Activated CD4-positive, alpha-beta T cell treated with anti-CD3 and anti-CD28 coated beads, Interleukin-2, amount 10 ng/mL, durations not matched to agents 24 days and 14 days (primary cell): ENCODE results near the gene CRACR2A. TPM values are rescaled to one million over a fixed set of nuclear protein-coding genes. Genes with fewer than 3 reads are reported as not detected.

Experiments used
- DNase-seq: peaks from one replicate; pipeline ENCODE4 v3.0.0; 2022
- H3K27ac Mint-ChIP-seq: one replicate; pipeline ENCODE4 v1.8.0; 2022; ENCODE audit warnings: mild to moderate bottlenecking, mixed read lengths
- H3K27me3 Mint-ChIP-seq: one replicate; pipeline ENCODE4 v1.8.0; 2022; ENCODE audit warnings: mixed read lengths
- H3K36me3 Mint-ChIP-seq: one replicate; pipeline ENCODE4 v1.8.0; 2022; ENCODE audit warnings: low read depth, mild to moderate bottlenecking, mixed read lengths
- H3K4me1 Mint-ChIP-seq: one replicate; pipeline ENCODE4 v1.8.0; 2021; ENCODE audit warnings: mixed read lengths
- H3K4me3 Mint-ChIP-seq: one replicate; pipeline ENCODE4 v1.8.0; 2022; ENCODE audit warnings: mild to moderate bottlenecking, moderate library complexity, mixed read lengths
- H3K9me3 Mint-ChIP-seq: one replicate; pipeline ENCODE4 v1.8.0; 2021; ENCODE audit warnings: mixed read lengths
- intact Hi-C: fragments of 100-400 bp; cut with micrococcal nuclease; formaldehyde crosslinking; loops from one replicate; pipeline ENCODE4 v1.15.1; 2023
- total RNA-seq: library from RNA; stranded (reverse); gene quantifications from 2 replicates; pipeline ENCODE4 v1.2.3, GENCODE V29; 2022

The CRACR2A gene
- total RNA-seq, 1 donor from 2014 or later = 27.0 TPM

GRCh38 chr12:3613641-3614395 is 139.1 kb downstream of the CRACR2A start:
- Mint-ChIP-seq H3K27me3 (no peaks in the 10 kb centered on the region), H3K27ac (no peak overlapping the region), H3K9me3 (peaks cover 4% of the 10 kb centered on the region), H3K36me3 (peaks cover 40% of the 10 kb centered on the region), H3K4me3 (no peak overlapping the region), H3K4me1 (peaks cover 5% of the 10 kb centered on the region)
- intact Hi-C loops = no loop called here
- no peak for DNase-seq

- Mint-ChIP-seq H3K9me3 (peaks cover 4% of the 10 kb centered on the region), H3K27me3 (no peaks in the 10 kb centered on the region), H3K27ac (no peak overlapping the region), H3K4me1 (peaks cover 5% of the 10 kb centered on the region), H3K4me3 (no peak overlapping the region), H3K36me3 (peaks cover 38% of the 10 kb centered on the region)
- no peak for DNase-seq
- intact Hi-C loops = no loop called here
Measured at GRCh38 chr12:3611860-3612703, 140.8 kb downstream of the CRACR2A start.

GRCh38 chr12:3607821-3608220 is 145.1 kb downstream of the CRACR2A start:
- intact Hi-C loops = no loop called here
- DNase-seq = no peak
- Mint-ChIP-seq H3K4me1 (no peaks in the 10 kb centered on the region), H3K4me3 (no peak overlapping the region), H3K27me3 (peaks cover 13% of the 10 kb centered on the region), H3K36me3 (peaks cover 16% of the 10 kb centered on the region), H3K9me3 (peaks cover 4% of the 10 kb centered on the region), H3K27ac (no peak overlapping the region)

GRCh38 chr12:3607039-3607720 is 145.7 kb downstream of the CRACR2A start:
- Mint-ChIP-seq H3K9me3 (peaks cover 4% of the 10 kb centered on the region), H3K27me3 (peaks cover 13% of the 10 kb centered on the region), H3K36me3 (peaks cover 16% of the 10 kb centered on the region), H3K27ac (no peak overlapping the region), H3K4me3 (no peak overlapping the region), H3K4me1 (no peaks in the 10 kb centered on the region)
- intact Hi-C loops = no loop called here
- no peak for DNase-seq

GRCh38 chr12:3606128-3606527 is 146.8 kb downstream of the CRACR2A start:
- H3K9me3 Mint-ChIP-seq = peaks cover 4% of the 10 kb centered on the region
- no peak for DNase-seq

GRCh38 chr12:3605692-3606091 is 147.2 kb downstream of the CRACR2A start:
- intact Hi-C loops = no loop called here
- Mint-ChIP-seq H3K27me3 (peaks cover 13% of the 10 kb centered on the region), H3K27ac (no peak overlapping the region), H3K4me1 (no peaks in the 10 kb centered on the region), H3K4me3 (no peak overlapping the region), H3K9me3 (peaks cover 4% of the 10 kb centered on the region), H3K36me3 (peaks cover 10% of the 10 kb centered on the region)
- no peak for DNase-seq

More at GRCh38 chr12:3606128-3606527, 146.8 kb downstream of the CRACR2A start:
- H3K36me3 Mint-ChIP-seq = peaks cover 10% of the 10 kb centered on the region
- no peaks in the 10 kb centered on the region for H3K4me1 Mint-ChIP-seq
- H3K4me3 Mint-ChIP-seq = no peak overlapping the region
- H3K27me3 Mint-ChIP-seq = peaks cover 13% of the 10 kb centered on the region
- H3K27ac Mint-ChIP-seq = no peak overlapping the region
- intact Hi-C loops = no loop called here

- Mint-ChIP-seq H3K4me3 (no peak overlapping the region), H3K27ac (no peak overlapping the region), H3K27me3 (peaks cover 13% of the 10 kb centered on the region), H3K4me1 (no peaks in the 10 kb centered on the region), H3K9me3 (peaks cover 4% of the 10 kb centered on the region), H3K36me3 (peaks cover 10% of the 10 kb centered on the region)
- intact Hi-C loops = no loop called here
- no peak for DNase-seq
Measured at GRCh38 chr12:3604748-3605586, 147.9 kb downstream of the CRACR2A start.

GRCh38 chr12:3604286-3604685 is 148.6 kb downstream of the CRACR2A start:
- H3K27me3 Mint-ChIP-seq = peaks cover 13% of the 10 kb centered on the region
- DNase-seq = no peak
- no peak overlapping the region for H3K27ac Mint-ChIP-seq
- H3K9me3 Mint-ChIP-seq = no peaks in the 10 kb centered on the region
- peaks cover 4% of the 10 kb centered on the region for H3K36me3 Mint-ChIP-seq
- intact Hi-C loops = no loop called here
- no peaks in the 10 kb centered on the region for H3K4me1 Mint-ChIP-seq
- H3K4me3 Mint-ChIP-seq = no peak overlapping the region

- Mint-ChIP-seq H3K4me1 (no peaks in the 10 kb centered on the region), H3K9me3 (no peaks in the 10 kb centered on the region)
- no peak for DNase-seq
Measured at GRCh38 chr12:3603576-3603975, 149.3 kb downstream of the CRACR2A start.

GRCh38 chr12:3602488-3602887 is 150.4 kb downstream of the CRACR2A start:
- Mint-ChIP-seq H3K27me3 (peaks cover 13% of the 10 kb centered on the region), H3K4me1 (no peaks in the 10 kb centered on the region), H3K9me3 (no peaks in the 10 kb centered on the region), H3K27ac (no peak overlapping the region), H3K4me3 (no peak overlapping the region), H3K36me3 (no peaks in the 10 kb centered on the region)
- intact Hi-C loops = no loop called here
- no peak for DNase-seq

More at GRCh38 chr12:3603576-3603975, 149.3 kb downstream of the CRACR2A start:
- Mint-ChIP-seq H3K27ac (no peak overlapping the region), H3K27me3 (peaks cover 13% of the 10 kb centered on the region), H3K36me3 (no peaks in the 10 kb centered on the region), H3K4me3 (no peak overlapping the region)
- intact Hi-C loops = no loop called here

- Mint-ChIP-seq H3K4me3 (no peak overlapping the region), H3K4me1 (no peaks in the 10 kb centered on the region), H3K36me3 (no peaks in the 10 kb centered on the region), H3K27me3 (peaks cover 13% of the 10 kb centered on the region), H3K27ac (no peak overlapping the region), H3K9me3 (no peaks in the 10 kb centered on the region)
- no peak for DNase-seq
- intact Hi-C loops = no loop called here
Measured at GRCh38 chr12:3601461-3602150, 151.3 kb downstream of the CRACR2A start.

- H3K4me3 Mint-ChIP-seq = no peak overlapping the region
- DNase-seq = no peak
- H3K27ac Mint-ChIP-seq = no peak overlapping the region
- intact Hi-C loops = no loop called here
- H3K36me3 Mint-ChIP-seq = no peaks in the 10 kb centered on the region
- no peaks in the 10 kb centered on the region for H3K4me1 Mint-ChIP-seq
- peaks cover 12% of the 10 kb centered on the region for H3K27me3 Mint-ChIP-seq
- no peaks in the 10 kb centered on the region for H3K9me3 Mint-ChIP-seq
Measured at GRCh38 chr12:3600951-3601350, 152.0 kb downstream of the CRACR2A start.
